ENCODE data around the gene ACER1.
"Not testable (repeated sequence)": the region's sequence is repeated elsewhere in the genome, so short reads cannot be mapped to it uniquely, and the experiment has no call there.

Gene ACER1, protein sequence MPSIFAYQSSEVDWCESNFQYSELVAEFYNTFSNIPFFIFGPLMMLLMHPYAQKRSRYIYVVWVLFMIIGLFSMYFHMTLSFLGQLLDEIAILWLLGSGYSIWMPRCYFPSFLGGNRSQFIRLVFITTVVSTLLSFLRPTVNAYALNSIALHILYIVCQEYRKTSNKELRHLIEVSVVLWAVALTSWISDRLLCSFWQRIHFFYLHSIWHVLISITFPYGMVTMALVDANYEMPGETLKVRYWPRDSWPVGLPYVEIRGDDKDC
- total RNA-seq, result 0.17 to 0.72 reads per million in 2 experiments

DNA sequence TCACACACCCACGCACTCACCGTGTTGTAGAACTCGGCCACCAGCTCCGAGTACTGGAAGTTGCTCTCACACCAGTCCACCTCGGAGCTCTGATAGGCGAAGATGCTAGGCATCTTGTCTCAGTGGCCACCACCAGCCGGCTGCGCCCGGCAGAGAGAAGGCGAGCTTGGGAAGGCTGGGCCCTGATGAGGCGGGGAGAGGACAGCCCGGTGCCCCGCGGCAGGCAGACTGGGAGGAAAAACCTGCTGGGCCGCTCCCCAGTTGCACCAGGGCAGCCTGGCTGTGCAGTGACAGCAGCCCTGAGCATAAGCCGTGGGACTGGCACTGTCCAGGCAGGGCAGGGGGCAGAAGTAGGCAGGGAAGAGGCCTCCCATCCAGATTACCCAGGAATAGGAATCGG lies at the start of gene ACER1:
TSS of gene ACER1 (minus strand) at position 174 of the 400 bp plus-strand sequence. CDS start at position 113, 61 bp downstream.
- no peak for DNase-seq (ENCODE audit: low read depth)

DNA sequence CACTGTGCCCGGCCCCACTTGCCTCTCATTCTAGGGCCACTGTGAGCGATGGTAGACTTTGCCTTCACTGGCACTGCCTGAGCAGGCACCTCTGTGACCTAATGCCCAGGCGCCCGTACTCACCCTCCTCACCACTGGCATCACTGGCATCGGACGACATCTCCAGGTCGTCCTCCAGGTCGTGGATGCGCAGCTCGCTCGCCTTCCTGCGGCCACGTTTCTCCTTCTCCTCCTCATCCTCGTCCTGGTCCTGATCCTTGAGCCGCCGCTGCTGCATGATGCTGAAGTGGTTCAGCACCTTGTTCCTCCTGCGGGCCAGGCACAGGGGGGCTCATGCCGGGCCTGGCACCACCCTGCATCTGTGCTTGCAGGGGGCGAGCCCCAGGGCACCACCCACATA lies 49.8 kb upstream of the ACER1 start:
- DNase-seq (ENCODE audit: low read depth), result no peak

DNA sequence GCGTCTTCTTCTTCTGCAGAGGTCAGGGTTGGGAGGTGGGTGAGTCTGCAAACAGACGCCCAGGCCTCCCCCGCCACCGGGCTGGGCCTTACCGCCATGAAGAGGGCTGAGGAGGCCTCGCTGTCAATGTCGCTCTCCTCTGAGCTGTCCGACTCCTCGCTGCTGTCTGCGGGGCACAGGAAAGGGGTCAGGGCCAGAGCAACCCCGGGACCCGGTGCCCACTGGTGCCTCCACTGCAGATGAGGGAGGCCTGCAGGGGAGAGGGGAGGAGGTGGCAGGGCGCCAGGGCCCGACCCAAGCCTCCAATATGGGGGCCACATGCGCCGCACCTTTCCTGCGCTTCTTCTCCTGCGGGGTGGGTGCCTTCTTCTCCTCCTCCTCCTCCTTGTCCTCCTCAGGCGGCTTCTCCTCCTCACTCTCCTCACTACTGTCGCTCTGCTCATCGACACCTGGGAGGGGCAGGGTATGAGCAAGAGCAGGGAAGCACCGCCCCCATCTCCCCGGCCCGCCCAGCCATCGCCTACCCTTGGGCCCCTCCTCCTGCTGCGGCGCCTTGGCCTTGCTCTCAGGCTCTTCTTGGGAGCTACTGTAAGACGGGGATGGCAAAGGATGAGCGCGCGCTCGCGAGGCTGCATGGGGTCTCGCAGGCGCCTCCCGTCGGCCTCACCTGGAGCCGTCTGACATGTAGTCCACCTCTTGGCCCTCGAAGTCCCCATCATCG lies 47.8 kb upstream of the ACER1 start:
- DNase-seq (ENCODE audit: low read depth), result no peak

DNA sequence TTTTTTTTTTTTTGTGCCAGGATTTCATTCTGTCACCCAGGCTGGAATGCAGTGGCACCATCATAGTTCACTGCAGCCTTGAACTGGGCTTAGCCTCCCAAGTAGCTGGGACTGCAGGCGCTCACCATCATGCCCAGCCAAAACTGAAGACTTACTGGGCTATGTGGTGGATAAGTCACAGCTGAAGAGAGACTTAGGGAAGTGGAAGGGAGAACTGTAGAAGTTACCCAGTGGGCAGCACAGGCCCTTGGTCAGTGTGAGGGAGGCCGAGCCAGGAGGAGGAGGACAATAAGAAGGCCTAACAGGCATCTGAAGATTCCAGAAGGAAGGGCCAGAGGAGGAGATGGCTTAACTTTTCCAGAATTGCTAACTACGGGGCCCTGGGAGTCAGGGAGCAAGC lies 46.3 kb upstream of the ACER1 start:
- no peak for DNase-seq (ENCODE audit: low read depth)

DNA sequence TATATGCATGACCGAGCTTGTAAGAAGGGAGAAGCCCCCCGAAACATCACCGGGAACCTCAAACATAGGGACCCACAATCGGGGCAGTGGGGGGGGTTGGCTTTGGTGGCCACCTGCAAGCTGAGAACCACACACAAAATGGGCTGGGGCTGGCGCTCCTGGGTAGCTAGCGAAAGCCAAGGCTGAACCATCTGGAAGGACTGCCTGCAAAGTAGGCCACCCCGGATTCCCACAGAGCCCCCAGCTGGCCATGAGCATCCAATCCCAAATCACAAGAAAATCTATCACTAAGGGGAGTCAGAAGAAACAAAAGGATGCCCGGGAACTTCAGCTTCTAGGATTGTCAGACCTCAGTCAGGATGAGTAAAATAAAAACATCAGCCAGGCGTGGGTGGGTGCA lies 45.1 kb upstream of the ACER1 start:
- DNase-seq (ENCODE audit: low read depth), result no peak

DNA sequence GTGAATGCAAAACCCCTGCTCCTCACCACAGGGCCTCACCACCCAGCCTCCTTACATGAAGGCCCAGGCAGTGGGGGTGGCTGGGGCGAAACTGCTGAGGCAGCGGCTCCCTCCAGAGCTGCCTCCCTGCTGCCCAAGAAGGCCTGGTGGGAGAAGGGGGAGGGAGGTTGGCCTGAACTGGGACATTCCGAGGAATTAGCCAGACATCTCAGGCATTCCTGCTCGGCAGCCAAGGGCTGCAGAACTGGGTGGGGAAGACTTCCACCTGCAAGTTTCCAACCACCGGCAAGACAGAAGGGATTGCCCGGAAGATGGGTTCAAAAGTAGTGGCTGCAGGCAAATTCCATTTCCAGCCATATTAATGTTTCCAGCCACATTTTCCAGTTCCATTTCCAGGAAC lies 44.6 kb upstream of the ACER1 start:
- DNase-seq (ENCODE audit: low read depth), result no peak

DNA sequence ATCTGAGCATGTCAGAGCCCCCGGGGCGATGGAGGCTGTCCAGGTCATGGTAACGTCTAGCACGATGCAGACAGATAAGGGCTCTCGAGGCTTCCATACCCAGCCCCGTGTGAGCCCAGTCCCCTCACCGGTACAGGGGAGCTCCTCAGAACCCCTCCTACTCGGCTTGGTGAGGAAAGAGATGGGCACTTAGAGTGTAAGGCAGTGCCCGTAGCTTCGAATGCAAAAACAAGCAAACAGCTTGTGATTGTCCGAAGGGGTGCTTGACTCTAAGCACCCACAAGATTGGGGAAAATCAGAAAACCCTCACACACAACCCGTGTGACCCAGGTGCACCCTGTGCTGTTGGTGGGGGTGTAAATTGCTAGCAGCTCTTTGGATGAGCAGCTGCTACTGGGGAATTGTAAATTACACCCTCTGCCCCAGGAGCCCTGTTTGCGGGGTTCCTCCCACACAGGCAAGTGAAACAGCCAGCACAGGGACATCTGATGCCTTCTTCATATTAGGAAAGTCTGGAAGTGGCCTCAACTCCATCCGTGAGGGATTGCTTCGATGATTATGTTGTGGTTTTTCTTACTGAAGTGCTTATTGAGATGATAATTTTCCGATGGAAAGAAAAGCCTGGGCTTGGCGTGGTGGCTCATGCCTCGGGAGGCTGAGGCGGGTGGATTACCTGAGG lies 43.2 kb upstream of the ACER1 start:
- DNase-seq (ENCODE audit: low read depth), result no peak

DNA sequence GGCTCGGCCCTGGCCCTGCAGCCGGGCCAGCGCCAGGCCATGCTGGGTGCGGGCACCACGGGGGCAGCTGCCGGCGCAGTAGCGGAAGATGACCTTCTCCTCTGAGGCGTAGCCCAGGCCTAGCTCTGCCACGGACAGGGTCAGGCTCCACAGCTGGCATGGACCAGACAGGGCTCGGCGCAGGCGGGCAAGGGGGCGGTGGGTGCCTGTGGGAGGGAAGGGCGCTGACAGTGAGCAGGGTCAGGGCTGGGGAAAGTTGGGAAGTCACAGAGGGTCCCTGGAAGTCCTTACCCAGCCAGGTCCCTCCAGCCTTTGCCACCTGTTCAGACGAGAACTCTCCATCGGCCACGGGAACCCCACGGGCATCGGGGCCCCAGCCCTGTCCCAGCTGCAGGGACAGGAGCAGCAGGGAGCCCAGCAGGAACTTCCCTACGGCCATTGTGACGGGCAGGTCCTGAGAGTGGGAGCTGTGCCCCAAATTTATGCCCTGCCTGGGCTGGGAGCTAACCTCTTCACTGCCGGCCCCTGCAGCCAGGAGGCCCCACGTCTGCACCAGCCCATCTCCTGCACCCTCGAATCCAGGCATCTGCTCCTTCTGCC lies 42.1 kb upstream of the ACER1 start, which contains the start of gene PSPN:
TSS of gene PSPN (minus strand) at position 523 of the 600 bp plus-strand sequence. CDS start at position 439, 84 bp downstream.
- no peak for DNase-seq (ENCODE audit: low read depth)

DNA sequence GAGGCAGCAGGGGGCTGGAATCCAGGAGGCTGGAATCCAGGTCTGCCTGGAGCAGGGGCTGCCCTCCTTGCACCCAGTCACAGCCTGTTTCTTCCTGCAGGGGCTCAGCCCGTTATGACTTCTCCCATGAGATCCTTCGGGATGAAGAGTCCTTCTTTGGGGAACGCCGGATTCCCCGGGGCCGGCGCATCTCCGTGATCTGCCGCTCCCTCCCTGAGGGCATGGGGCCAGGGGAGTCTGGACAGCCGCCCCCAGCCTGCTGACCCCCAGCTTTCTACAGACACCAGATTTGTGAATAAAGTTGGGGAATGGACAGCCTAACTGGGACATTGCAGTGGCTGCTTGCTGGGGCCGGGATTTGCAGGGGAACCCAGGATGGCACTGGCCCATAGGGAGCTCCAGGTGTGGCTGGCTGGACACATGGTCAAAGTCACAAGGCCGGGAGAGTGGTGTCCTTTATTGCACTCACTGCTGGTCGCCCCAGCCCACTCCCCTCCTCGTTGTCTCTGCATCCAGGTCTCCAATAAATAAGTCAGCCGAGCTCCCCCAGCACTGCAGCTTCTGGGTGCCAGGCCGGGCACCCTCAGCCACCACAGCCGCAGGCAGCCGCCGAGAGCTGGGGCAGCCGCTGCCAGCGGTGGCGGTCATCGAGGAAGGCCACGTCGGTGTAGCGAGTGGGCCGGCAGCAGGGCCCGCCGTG lies 41.4 kb upstream of the ACER1 start:
- DNase-seq (ENCODE audit: low read depth), result no peak

DNA sequence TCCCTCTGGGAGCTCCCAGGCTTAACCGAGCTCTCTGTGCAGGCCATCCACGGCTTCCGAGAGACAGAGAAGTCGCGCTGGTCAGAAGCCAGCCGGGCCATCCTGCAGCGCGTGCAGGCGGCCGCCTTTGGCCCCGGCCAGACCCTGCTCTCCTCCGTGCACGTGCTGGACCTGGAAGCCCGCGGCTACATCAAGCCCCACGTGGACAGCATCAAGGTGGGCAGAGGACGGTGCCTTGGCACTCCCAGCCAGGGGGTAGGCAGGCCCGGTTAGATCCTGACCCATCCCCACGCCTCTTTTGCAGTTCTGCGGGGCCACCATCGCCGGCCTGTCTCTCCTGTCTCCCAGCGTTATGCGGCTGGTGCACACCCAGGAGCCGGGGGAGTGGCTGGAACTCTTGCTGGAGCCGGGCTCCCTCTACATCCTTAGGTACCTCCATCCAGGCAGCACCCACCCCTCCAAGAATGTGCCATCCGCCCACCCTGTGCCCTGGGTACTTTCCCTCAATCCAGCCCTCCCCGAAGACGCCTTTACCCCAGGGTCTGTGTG lies 40.8 kb upstream of the ACER1 start:
- DNase-seq (ENCODE audit: low read depth), result no peak

DNA sequence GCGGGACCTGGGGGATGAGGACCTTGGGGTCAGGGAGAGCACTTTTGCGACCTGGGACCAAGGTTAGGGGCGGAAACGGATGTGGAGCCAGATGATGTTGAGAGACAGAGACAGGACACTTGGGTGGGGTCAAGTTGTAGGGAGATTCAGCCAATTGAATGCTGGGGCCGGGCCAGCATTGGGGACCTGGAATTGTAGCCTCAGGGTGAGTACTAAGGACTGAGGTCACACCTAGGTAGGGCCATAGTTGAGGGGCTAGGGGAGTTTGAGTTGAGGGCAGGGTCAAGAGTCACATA lies 40.3 kb upstream of the ACER1 start:
- no peak for DNase-seq (ENCODE audit: low read depth)

DNA sequence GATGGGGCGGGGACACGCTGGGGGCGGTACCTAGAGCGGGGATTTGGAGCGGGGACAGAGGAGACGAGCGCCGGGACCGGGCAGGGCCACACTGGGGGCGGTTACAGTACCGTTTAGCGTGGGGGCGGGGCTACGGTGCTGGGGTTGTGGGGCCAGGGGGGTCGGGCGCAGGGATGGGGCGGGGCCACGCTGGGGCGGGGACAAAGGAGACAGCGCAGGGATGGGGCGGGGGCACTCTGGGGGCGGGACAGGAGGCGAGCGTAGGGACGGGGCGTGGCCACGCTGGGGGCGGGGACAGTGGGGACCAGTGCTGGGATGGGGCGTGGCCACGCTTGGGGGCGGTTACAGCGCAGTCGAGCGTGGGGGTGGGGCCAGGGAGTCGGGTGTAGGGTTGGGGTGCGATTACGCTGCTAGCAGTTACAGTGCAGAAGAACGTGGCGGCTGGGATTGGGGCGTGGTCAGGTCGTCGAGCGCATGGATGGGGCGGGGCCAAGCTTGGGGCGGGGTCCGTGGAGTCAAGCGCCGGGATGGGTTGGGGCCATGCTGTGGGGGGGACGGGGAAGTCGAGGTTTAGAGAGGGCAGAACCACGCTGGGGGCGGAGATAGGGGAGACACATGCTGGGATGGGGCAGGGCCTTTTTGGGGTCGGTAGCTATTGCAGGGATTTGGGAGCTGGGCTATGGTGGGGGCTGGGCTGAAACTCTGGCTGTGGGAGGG lies 39.8 kb upstream of the ACER1 start:
- DNase-seq (ENCODE audit: low read depth), result peak; percentile 97

DNA sequence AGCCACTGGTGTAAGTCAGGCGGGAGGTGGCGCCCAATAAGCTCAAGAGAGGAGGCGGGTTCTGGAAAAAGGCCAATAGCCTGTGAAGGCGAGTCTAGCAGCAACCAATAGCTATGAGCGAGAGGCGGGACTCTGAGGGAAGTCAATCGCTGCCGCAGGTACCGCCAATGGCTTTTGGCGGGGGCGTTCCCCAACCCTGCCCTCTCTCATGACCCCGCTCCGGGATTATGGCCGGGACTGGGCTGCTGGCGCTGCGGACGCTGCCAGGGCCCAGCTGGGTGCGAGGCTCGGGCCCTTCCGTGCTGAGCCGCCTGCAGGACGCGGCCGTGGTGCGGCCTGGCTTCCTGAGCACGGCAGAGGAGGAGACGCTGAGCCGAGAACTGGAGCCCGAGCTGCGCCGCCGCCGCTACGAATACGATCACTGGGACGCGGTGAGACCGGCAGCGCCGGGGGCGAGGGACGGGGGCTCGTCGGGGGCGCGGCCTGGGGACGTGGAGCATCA lies 39.2 kb upstream of the ACER1 start, which contains the start of gene ALKBH7:
TSS of gene ALKBH7 (plus strand) at position 201 of the 502 bp plus-strand sequence. CDS start at position 228, 27 bp downstream.
- peak; percentile 96 for DNase-seq (ENCODE audit: low read depth)

DNA sequence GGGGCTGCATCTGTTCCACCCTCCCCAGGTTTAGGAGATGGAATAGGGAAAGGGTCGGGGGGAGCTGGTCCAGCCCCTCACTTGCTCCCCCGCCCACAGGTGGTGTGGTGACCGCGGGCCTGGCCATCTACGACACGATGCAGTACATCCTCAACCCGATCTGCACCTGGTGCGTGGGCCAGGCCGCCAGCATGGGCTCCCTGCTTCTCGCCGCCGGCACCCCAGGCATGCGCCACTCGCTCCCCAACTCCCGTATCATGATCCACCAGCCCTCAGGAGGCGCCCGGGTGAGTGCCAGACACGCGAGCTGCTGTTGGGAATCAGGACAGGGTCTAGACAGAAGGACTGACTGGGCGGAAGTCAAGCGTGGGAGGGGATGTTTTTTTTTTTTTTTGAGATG lies 30.9 kb upstream of the ACER1 start:
- DNase-seq (ENCODE audit: low read depth), result no peak

DNA sequence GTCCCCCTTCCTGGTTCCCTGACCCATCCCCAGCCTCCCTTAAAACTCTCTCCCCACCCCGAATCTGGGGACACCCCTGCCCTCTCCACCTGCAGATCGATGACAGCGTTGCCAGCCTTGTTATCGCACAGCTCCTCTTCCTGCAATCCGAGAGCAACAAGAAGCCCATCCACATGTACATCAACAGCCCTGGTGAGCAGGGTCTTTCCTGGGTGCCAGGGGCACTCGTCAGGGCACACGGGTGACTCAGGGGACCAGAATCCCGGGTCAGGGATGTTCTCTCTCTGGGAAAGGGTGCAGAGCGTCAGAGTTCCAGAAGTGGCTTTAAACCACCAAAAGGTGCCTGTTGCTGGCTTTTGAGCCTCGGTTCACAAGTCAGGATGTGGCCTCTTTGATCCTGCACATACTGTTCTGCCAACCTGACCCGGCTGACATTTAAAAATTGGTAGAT lies 29.0 kb upstream of the ACER1 start:
- DNase-seq (ENCODE audit: low read depth), result peak; percentile 32

DNA sequence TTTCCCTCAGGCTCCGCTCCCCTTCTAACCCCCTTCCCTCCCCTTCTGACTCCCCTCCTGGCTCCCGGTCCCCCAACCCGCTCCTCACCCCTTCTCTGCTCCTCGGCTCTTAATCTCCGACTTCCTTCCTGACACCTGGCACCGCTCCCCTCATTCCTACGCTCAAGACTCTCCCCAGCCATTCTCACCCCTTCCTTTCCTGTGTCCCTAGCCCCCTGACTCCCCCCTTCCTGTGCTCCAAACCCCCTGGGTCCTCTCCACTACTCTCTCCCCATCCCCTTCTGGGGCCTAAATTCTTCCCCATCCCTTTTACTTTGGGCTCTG lies 28.6 kb upstream of the ACER1 start:
- DNase-seq (ENCODE audit: low read depth), result no peak

DNA sequence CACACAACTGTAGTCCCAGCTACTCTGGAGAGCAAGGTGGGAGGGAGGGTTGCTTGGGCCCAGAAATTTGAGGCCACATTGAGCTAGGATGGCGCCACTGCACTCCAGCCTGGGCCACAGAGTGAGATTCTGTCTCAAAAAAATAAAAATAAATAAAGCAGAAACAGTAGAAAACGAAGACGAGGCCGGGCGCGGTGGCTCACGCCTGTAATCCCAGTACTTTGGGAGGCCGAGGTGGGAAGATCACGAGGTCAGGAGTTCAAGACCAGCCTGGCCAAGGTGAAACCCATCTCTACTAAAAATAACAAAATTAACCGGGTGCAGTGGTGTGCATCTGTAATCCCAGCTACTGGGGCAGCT lies 27.4 kb upstream of the ACER1 start:
- DNase-seq (ENCODE audit: low read depth), result not testable (repeated sequence)

DNA sequence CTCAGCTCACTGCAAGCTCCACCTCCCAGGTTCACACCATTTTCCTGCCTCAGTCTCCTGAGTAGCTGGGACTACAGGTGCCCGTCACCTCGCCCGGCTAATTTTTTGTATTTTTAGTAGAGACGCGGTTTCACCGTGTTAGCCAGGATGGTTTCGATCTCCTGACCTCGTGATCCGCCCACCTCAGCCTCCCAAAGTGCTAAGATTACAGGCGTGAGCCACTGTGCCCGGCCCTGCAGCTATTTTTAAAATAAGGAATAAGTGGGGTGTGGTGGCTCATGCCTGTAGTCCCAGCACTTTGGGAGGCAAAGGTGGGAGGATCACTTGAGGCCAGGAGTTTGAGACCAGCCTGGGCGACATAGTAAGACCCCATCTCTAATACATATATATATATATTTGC lies 27.0 kb upstream of the ACER1 start:
- not testable (repeated sequence) for DNase-seq (ENCODE audit: low read depth)

DNA sequence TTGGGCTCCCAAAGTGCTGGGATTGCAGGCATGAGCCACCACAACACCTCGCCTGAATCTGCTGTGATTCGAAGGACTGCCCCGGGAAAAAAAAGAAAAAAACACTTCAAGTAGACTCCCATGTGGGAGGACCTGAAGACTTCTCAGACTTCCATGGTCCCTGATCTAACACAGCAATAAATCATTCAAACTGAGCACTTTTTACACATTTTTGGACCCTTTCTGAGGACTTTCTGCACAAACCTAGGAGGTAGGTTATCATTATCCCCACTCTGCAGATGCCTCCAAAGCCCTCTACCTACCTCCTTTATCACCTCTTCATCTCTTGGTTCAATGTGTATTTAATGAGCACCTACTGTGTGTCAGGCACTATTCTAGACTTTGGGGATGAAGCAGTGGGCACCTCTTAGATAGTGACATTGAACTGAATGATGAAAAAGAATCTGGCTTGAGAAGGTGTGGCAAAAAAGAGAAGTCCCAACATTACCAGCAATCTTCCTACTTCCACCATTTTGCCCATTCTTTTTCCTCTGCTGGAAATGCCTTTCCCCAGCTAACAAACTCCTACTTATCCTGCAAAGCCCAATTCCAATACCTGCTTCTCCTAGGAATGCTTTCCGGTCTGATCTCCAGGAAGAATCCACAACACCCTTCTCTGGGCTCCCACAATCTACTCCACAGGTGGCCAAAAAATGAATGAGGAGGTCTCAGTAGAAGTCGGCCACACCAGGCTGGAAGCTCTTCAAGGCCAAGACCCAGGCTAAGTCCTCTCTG lies 26.3 kb upstream of the ACER1 start:
- DNase-seq (ENCODE audit: low read depth), result no peak

DNA sequence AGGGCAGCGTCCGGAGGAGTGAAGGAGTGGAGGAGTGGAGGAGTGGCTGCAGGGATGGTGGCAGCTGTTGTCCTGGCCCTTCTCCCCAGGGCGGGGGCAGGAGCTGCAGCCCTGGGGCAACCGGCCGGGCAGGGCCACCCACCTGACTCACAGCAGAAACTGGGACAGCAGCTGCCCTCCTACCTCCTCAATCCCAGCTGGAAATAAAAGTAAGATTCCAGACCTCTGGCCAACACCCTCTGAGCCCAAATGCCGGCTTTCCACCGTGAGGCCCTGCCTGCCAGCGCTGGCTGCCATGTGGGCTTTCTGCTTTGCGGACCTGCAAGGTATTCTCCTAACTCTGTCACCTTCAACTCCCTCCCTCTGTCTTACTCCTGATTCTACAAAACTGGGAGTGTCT lies 24.6 kb upstream of the ACER1 start:
- DNase-seq (ENCODE audit: low read depth), result no peak
